ENCODE measurements around the gene RECQL5.

RECQL5 gene

DNA sequence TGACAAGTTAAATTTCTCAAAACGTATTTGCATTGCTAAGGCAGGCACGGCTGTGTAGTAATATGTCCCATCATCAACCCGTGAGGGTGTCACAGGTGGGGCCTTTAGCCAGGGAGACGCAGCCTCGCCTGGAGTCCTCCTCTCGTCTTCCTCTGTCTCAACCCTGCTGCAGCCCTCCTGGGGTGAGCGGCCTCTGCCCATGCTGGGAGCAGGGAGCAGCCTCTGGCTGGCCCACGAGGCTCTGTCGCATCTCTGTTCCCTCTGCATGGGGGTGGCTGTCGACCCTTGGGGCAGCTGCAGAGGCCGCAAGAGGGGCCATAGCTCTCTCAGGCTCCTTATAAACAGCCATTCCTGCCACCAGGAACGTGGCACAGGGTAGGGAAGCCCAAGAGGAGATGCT is 34.5 kb downstream of the RECQL5 start:
- no peak for DNase-seq

DNA sequence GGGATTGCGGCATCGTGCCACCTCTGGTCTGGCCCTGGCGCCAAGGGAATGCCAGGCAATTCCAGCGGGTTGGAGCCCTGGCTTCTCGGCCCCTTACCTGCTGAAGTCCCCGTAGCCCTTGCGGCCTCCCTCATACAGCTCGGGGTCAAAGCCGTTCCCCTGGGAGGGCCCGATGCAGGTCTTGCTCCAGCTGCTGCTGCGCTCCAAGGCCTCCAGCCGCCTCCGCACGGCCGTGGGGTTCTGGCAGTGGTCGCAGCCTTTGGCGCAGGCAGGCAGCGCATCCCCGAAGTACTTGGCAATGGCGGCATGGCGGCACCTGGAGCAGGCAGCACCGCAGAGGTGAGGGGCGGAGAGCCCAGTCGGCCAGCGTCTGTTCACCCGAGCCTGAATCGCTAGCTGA is 35.6 kb downstream of the RECQL5 start:
- no peak for DNase-seq

DNA sequence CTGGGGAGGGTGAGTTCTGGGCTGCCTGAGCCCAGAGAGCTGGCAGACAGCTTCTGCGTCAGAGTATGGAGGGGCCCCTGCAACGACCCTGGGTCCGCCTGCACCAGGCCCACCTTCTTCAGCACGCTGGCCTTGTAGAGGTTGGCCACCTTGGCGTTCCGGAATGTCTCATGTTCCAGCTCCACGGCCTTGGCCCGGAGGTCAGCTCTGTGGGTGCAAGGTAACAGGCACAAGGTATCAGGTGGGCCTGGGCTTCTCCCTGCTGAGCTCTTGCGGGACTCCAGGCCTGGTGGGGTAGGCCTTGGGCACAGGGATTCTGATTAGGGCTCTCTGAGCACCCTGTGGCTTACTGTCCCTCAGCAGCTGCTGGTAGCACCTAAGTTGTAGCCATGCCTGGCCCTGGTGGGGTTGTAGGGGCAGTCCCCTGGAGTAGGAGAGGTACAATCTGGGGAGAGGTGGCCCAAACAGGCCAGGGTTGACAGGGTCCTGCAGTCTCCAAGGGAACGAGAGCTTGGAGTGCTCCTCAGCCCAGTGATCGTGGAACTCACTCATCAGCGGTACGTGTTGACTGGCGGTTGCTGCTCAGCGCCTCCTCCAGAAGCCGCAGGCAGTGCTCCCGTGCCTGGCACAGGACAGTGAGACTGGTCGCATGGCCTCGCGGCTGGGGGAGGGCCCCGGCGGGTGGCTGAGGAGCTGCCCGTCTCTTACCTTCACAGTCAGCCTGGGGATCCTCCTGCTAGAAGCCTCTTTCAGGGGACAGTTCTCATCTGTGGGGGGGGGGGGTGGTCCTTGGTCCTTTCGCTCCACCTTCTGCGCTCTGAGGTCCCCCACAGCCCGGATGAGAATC is 36.7 kb downstream of the RECQL5 start:
- DNase-seq, result no peak

DNA sequence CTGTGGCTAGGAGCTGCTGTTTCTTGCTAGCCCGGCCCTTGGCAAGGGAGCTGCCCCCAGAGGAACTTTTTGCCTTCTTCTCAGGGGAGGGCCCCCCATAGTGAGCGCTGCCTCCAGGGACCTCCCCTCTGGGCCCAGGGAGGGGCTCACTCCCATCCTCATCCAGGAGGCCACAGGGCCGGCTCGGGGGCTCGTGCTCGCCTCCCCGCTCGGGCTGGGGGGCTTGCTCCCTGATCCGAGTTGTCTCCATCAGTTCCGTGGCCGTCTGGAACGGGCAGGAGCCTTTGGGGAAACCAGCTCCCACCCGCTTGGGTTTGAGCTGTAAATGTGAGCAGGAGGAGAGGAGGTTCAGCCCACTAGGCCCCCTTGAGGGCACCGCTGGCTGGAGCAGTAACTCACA is 37.8 kb downstream of the RECQL5 start:
- DNase-seq, result no peak

DNA sequence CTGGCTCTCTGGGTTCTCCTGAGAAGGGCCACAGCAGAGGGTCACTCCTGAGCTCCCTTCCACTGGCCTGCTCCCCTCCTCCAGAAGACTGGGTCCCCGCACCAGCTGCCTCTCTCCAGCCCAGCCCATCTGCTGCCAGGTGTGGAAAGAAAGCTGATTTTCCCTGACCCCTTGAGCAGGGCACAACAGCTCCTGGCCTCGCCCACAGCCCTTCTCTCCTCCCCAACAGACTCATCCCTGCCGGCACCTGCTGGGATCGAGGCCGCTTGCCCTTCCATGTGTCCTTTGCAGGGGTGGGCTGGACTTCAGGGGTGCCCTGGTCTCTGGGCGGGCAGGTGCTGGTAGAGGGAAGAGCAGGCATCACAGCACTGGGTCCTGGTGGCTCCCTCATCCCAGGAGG is 38.5 kb downstream of the RECQL5 start:
- DNase-seq, result no peak

DNA sequence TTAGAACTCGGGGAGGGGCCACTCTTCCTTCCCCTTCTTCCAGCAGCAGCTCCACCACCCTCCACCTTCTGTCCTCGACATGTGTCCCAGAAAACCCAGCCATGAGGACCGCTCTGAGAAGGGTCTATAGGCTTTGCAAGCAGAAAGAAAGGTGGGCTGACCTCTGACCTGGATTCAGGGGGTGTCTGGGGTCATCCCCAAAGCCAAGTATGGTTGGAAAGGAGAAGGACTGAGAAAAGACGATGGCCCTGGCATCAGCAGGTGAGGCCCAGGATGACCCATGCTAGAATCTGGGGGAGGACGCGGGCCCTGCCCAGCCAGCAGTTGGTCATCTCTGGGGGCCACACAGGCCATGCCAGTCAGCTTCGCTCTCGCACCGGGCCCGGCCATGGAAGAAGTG is 39.9 kb downstream of the RECQL5 start:
- DNase-seq, result no peak

DNA sequence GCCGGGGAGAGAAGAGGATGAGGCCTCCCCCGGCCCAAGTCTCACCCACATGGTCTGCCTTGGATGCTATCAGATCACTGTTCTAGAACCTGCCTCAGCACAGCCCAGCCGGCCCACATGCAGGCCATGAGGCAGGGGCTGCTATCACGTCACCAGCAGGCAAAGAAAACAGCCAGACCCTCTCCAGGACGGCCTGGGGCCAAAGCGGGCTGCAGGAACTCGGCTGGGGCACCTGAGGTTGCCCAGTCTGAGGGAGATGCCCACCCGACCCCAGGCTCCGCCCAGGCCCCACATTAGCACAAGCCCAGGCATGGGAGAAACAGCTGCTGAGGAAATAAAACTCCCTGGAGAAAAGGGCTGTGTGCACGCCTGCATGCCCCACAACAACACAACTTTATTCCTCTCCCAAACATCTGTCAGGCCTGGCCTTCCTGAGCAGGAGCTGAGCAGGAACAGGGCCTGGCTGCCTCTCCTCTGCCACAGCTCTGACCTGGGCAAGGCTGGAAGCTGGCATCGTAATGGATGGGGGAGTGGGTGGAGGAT is 40.4 kb downstream of the RECQL5 start:
- DNase-seq, result no peak

DNA sequence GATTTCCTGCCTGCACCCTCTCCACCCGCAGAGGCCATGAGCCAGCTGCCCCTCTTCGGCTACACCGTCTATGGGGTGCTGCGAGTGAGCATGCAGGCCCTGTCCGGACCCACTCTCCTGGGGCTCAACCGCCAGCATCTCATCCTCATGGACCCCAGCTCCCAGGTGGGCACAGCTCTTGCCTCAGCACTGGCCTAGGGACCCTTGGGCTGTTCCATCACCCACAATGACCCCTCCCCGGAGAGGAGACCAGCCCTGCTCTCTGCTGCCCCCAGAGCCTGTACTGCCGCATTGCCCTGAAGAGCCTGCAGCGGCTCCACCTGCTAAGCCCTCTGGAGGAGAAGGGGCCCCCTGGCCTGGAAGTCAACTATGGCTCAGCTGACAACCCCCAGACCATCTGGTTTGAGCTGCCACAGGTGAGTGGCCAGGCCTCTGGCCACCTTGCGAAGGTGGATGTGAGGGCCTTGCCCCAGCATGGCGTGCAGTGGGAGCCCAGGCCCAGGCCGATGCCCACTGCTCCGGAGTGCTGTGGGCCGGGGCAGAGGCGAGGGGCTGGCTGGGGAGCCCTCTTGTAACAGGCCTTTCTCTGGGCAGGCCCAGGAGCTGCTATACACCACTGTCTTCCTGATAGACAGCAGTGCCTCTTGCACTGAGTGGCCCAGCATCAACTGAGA is 41.0 kb downstream of the RECQL5 start:
- DNase-seq, result no peak

DNA sequence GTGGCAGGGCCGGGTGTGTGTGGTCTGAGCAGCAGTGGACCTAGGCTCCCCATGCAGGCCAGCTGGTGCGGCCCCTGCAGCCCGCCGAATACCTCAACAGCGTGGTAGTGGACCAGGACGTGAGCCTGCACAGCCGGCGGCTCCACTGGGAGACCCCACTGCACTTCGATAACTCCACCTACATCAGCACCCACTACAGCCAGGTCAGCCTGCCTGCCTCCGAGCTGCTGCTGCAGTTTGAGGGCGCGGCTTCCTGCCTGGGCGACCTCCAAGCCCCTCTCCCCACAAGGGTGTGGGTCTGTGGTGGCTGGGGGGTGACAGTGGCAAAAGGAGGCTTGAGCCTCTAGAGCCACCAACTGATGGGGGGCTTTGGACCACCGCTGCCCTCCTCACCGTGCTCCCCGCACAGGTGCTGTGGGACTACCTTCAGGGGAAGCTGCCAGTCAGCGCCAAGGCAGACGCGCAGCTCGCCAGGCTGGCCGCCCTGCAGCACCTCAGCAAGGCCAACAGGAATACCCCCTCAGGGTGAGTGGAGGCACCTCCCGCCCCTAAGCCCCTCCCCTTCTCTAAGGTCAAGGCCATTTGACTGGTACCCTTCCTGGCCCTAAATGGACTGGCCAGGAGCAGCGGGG is 42.1 kb downstream of the RECQL5 start:
- no peak for DNase-seq

DNA sequence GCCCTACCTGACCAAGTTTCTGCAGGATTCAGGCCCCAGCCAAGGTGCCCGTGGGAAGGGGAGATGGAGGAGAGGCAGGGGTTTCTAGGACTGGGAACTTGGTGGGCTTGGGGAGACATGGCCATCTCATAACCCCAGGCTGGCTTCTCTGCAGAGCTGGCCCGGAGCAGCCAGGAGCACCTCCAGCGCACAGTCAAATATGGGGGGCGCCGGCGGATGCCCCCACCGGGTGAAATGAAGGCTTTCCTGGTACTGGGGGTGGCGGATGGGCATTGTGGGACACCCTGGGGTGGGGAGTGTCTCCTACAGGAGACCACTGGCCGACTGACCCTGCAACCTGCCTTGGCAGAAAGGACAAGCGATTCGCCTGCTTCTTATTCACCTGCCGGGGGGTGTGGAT is 42.9 kb downstream of the RECQL5 start:
- DNase-seq, result no peak

DNA sequence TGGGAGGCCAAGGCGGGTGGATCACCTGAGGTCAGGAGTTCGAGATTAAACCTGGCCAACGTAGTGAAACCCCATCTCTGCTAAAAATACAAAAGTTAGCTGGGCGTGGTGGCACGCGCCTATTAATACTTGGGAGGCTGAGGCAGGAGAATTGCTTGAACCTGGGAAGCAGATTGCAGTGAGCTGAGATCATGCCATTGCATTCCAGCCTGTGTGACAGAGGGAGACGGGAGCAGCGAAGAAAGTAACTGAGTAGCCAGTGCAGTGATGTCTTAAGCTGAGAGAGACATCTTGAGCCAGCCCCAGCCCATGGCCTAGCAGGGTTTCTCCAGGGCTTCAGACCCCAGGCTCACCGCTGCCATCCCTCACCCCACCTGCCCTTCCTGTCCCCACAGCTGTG is 43.6 kb downstream of the RECQL5 start:
- DNase-seq, result no peak

DNA sequence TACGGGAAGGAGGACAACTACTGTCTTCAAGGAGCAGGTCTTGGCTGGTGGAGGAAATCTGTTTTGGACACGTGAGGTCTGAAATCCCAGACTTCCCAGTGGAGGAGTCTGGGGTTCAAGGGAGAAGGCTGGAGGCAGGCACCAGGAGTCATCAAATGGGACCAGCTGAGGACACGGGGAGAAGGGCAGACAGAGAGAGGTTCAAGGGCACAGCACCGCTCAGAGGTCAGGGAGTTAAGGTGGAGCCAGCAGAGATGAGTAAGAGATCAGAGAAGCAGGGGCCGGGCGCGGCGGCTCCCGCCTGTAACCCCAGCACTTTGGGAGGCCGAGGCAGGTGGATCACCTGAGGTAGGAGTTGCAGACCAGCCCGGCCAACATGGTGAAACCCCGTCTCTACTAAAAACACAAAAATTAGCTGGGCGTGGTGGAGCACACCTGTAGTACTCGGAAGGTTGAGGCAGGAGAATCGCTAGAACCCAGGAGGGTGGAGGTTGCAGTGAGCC is 44.1 kb downstream of the RECQL5 start:
- no peak for DNase-seq

DNA sequence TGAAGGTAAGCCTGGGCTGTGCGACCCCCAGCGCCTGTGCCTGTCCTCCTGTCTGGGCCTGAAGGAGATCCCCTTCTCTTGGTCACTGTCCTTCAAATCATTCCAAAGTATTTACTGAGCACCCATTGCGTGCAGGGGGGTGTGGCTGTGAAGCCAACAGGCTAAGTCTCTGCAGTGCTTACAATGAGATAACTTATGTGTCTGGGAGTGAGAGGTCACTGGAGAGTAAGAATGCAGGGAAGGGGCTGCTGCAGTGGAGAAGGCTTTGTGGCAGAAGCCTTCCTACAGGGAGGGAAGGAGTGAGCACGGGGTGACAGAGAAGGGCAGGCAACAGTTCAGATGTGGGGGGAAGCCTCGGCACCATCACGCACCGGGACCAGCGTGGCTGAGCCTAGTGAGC is 44.9 kb downstream of the RECQL5 start:
- no peak for DNase-seq

DNA sequence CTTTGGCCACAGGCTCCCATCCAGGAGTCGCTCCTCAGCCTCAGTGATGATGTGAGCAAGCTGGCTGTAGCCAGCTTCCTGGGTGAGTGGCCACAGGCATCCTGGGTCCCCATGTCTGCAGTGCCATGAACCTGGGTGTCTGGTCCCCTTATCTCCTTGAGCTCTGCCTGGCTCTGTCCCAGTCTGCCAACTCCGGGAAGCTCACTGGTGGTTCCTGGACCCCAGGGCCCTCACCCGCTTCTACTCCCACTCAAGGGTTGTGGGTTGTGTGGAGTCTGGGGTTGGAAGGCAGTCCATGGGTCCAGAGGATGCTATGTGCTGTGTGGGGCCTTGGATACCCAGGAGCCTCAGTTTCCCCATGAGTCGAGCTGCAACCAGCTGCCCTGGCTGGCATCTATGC is 45.5 kb downstream of the RECQL5 start:
- DNase-seq, result no peak

DNA sequence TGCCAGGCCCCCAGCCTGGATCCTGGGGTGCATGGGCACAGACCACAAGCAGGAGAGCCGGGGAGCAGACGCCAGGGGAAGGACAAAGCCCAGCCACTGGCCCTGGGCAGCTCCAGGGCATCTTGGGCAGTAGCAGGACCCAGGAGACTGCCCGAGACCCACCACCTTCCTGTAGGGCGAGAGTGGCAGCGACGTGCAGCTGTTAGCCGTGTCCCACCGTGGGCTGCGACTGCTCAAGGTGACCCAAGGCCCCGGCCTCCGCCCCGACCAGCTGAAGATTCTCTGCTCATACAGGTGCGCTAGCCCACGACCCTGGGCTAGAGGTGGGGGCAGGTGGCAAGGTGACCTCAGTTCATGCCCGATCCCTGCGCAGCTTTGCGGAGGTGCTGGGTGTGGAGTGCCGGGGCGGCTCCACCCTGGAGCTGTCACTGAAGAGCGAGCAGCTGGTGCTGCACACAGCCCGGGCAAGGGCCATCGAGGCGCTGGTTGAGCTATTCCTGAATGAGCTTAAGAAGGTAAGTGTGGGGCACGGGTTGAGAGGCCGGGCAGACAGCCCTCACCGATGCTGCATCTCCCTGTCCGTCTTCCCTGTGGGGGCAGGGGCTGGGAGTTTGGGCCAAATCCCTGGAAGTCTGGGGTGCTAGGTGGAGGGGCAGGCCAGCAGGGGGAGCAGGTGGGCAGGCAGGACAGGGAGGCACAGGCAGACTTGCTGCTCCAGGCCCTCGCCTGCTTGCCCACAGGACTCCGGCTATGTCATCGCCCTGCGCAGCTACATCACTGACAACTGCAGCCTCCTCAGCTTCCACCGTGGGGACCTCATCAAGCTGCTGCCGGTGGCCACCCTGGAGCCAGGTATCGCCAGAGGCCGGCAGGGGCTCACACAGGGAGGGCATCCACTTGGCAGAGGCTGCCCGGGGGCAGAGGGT is 47.2 kb downstream of the RECQL5 start:
- DNase-seq, result no peak

DNA sequence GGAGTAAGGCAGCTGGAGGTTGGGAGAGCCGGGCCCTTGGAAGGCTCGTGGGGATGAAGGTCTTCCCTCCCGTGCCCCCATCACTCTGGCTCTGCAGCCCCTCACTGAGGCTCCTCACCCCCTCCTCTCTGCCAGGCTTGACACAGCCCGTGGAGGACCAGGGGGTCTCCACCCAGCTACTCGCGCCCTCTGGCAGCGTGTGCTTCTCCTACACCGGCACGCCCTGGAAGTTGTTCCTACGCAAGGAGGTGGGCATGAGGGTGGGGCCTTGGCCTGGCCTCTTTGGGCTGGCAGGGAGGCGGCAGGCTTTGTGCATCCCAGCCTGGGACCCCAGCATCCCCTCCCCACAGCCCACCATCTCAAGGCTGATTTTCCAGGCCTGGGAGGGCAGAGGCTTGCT is 49.3 kb downstream of the RECQL5 start:
- DNase-seq, result no peak

DNA sequence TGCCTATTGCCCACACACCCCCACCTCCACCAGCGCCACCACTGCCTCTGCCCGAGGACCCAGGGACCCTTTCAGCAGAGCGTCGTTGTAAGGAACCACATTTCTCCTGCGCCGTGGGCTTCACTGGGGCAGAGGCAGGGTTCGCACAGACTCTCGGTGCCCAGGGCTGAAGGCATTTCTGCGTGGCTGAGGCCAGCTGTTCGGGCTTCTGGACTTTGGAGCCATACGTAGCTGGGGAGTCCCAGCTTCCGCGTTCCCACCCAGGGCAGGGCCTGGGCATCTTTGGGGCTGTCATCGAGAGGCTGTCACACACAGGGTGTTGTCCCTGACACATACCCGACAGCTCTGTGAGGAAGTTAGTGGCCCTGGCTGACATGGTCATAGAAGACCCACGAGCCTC is 49.7 kb downstream of the RECQL5 start:
- no peak for DNase-seq

DNA sequence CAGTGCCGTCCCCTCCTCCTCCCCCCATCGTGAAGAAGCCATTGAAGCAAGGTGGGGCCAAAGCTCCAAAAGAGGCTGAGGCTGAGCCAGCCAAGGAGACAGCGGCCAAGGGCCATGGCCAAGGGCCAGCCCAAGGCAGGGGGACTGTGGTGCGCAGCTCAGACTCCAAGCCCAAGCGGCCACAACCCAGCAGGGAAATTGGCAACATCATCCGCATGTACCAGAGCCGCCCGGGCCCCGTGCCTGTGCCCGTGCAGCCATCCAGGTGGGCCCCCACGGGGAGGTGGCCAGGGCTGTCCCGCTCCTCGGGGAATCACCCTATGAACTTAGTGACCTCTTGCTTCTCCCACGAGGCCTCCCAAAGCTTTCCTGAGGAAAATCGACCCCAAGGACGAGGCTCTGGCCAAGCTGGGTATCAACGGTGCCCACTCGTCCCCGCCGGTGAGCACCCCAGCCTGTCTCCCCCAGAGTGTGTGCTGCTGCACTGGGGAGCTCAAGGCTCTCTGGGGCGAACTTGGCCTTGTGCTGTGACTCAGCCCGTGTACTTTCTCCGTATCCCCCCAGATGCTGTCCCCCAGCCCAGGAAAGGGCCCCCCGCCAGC is 50.3 kb downstream of the RECQL5 start:
- DNase-seq, result no peak

DNA sequence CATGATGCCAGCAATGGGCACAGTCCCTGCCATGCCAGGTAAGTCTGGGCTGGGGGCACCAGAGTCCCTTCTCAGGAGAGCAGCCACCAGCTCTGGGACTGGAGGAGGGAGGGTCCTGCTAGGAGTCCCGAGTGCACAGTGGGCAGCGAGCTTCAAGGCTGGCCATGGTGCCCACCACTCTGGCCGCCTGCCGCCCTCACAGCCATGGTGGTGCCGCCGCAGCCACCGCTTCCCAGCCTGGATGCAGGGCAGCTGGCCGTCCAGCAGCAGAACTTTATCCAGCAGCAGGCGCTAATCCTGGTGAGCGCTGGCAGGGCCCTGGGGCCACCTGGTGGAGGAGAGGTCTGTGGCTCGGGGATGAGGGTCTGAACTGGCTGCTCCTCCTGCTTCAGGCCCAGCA is 51.7 kb downstream of the RECQL5 start:
- DNase-seq, result no peak

DNA sequence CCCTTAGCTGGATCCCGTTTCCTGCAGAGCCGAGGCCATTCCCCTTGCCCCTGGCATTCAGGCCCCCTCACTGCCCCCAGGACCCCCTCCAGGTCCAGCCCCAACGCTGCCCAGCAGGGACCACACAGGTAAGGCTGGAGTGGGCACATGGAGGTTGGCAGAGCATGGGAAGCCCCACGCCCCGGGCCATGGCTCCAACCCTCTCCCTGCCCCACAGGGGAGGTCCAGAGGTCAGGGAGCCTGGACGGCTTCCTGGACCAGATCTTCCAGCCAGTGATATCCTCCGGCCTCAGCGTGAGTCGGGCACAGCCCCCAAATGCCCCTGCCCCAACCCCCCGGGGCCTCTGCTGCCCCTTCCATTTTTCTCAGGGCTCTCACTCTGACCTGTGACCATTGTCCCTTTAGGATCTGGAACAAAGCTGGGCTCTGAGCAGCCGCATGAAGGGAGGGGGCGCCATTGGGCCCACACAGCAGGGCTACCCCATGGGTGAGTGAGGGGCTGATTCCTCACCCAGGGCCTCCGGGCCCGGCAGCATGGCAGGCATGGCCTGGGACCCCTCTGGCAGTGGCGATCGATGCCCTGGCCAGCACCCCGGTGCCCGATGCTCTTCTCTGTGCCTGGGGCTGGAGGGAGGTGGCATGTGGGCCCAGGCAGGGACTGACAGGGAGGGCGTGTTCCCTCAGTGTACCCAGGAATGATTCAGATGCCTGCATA is 52.2 kb downstream of the RECQL5 start:
- DNase-seq, result no peak

DNA sequence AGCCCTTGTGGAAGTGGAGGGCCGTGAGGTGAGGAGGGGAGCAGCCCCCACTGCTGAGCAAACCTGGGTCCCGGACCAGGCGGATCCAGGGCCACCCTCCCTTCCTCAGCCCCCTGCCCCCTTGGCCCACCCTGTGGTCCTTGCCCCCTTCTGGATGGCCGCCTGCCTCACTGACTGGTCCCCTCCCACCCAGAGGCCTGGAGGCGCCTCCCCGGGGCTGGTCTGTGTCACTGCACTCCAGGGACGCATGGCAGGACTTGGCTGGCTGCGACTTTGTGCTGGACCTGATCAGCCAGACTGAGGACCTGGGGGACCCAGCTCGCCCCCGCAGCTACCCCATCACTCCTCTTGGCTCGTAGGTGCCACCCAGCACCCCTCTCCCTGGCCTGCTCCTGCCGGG is 52.9 kb downstream of the RECQL5 start:
- no peak for DNase-seq

Measured in activated effector memory CD4-positive, alpha-beta T cell treated with anti-CD3 and anti-CD28 coated beads, Interleukin-2, amount 50 U/mL, for 16 hours (primary cell).